Smooth muscle cell of the brain vasculature (primary cell): ENCODE measurements around the gene FAAP100.

Experiments
- DNase-seq: peaks from one replicate; pipeline ENCODE4 v3.0.0-alpha.2; 2012; ENCODE audit warnings: low read depth, low spot score

Gene FAAP100

GRCh38 chr17:81556175-81556691 is 4.1 kb upstream of the FAAP100 start:
- DNase-seq: no peak

- DNase-seq: no peak
Observed at GRCh38 chr17:81553616-81554181, 1.5 kb upstream of the FAAP100 start.

GRCh38 chr17:81553018-81553615 is 964 bp upstream of the FAAP100 start:
- DNase-seq: no peak

- DNase-seq: no peak
Observed at GRCh38 chr17:81551458-81552243, 502 bp downstream of the FAAP100 start.

- no peak for DNase-seq
Observed at GRCh38 chr17:81550830-81551457, 1.2 kb downstream of the FAAP100 start.

GRCh38 chr17:81550285-81550684 is 1.9 kb downstream of the FAAP100 start:
- DNase-seq: no peak

GRCh38 chr17:81549826-81550225 is 2.3 kb downstream of the FAAP100 start:
- no peak for DNase-seq

- DNase-seq: no peak
Observed at GRCh38 chr17:81549031-81549557, 3.1 kb downstream of the FAAP100 start.

GRCh38 chr17:81547614-81547982 is 4.6 kb downstream of the FAAP100 start:
- no peak for DNase-seq

GRCh38 chr17:81546906-81547613 is 5.1 kb downstream of the FAAP100 start:
- no peak for DNase-seq

GRCh38 chr17:81545160-81545949 is 6.8 kb downstream of the FAAP100 start:
- no peak for DNase-seq

- DNase-seq: no peak
Observed at GRCh38 chr17:81544281-81544974, 7.7 kb downstream of the FAAP100 start.

- DNase-seq: no peak
Observed at GRCh38 chr17:81543756-81544155, 8.4 kb downstream of the FAAP100 start.

- no peak for DNase-seq
Observed at GRCh38 chr17:81543339-81543675, 8.8 kb downstream of the FAAP100 start.

GRCh38 chr17:81542431-81543338 is 9.5 kb downstream of the FAAP100 start:
- DNase-seq: no peak

- no peak for DNase-seq
Observed at GRCh38 chr17:81541123-81541522, 11.0 kb downstream of the FAAP100 start.

GRCh38 chr17:81540676-81541027 is 11.5 kb downstream of the FAAP100 start:
- DNase-seq: no peak

- no peak for DNase-seq
Observed at GRCh38 chr17:81539961-81540675, 12.0 kb downstream of the FAAP100 start.

- no peak for DNase-seq
Observed at GRCh38 chr17:81539571-81539900, 12.6 kb downstream of the FAAP100 start.
